Osteoblast (primary cell): ENCODE measurements around the gene DDX28. TPM values are rescaled to one million over a fixed set of nuclear protein-coding genes. Genes with fewer than 3 reads are reported as not detected.
A peak's percentile ranks its signal among the peaks of the same experiment; 100 is the strongest.
"Not testable (repeated sequence)": the region's sequence is repeated elsewhere in the genome, so short reads cannot be mapped to it uniquely, and the experiment has no call there.

Source experiments
- DNase-seq: peaks from one replicate; pipeline ENCODE4 v3.0.0; 2011; ENCODE audit warnings: low spot score, mixed read lengths; ENCODE audit not compliant: insufficient read length; ENCODE audit errors: missing footprints
- H2AFZ ChIP-seq: 2 replicates; pipeline ENCODE4 v1.6.0; 2011; ENCODE audit warnings: mild to moderate bottlenecking, low read length
- H3K27ac ChIP-seq: 2 replicates; pipeline ENCODE4 v1.5.1; 2011; ENCODE audit warnings: mild to moderate bottlenecking, low read depth, low read length, moderate library complexity
- H3K27me3 ChIP-seq: 2 replicates; pipeline ENCODE4 v1.6.0; 2012; ENCODE audit warnings: mild to moderate bottlenecking, control low read depth, inconsistent platforms, low read length, moderate library complexity; ENCODE audit not compliant: insufficient read depth
- H3K36me3 ChIP-seq: 2 replicates; pipeline ENCODE4 v1.5.1; 2011; ENCODE audit warnings: mild to moderate bottlenecking, low read length, control low read depth, moderate library complexity; ENCODE audit not compliant: insufficient read depth
- H3K4me1 ChIP-seq: 2 replicates; pipeline ENCODE4 v1.5.1; 2011; ENCODE audit warnings: mild to moderate bottlenecking, low read length, control low read depth, moderate library complexity; ENCODE audit not compliant: insufficient read depth
- H3K4me2 ChIP-seq: 2 replicates; pipeline ENCODE4 v1.6.0; 2011; ENCODE audit warnings: mild to moderate bottlenecking, low read length; ENCODE audit not compliant: insufficient read depth
- H3K4me3 ChIP-seq: fragments of 200-600 bp; sonication (generic); 3 replicates; pipeline ENCODE4 v1.5.1; 2012; ENCODE audit warnings: mild to moderate bottlenecking, low read length, inconsistent platforms; ENCODE audit not compliant: insufficient read depth
- H3K79me2 ChIP-seq: 2 replicates; pipeline ENCODE4 v1.6.0; 2012; ENCODE audit warnings: mild to moderate bottlenecking, low read length, control low read depth, inconsistent platforms; ENCODE audit not compliant: insufficient read depth
- H3K9me3 ChIP-seq: 2 replicates; pipeline ENCODE4 v1.5.1; 2011; ENCODE audit warnings: low read depth, low read length, control low read depth
- H4K20me1 ChIP-seq: 2 replicates; pipeline ENCODE4 v1.6.0; 2012; ENCODE audit warnings: mild to moderate bottlenecking, low read length, control low read depth; ENCODE audit not compliant: insufficient read depth
- CTCF ChIP-seq: IDR thresholded peaks from 2 replicates; pipeline ENCODE4 v1.5.1; 2011; ENCODE audit warnings: mild to moderate bottlenecking, low read depth, low read length, moderate library complexity; ENCODE audit errors: extremely low read depth
- total RNA-seq: library from RNA; depleted of rRNA; stranded (reverse); fragments of >200 nt; gene quantifications from 2 replicates; pipeline ENCODE4 v1.2.3, GENCODE V29; 2012

DDX28 gene
- total RNA-seq, 1 donor = 10.5 TPM

- peaks cover 7% of the 10 kb centered on the region for H3K4me1 ChIP-seq
- H3K79me2 ChIP-seq = no peaks in the 10 kb centered on the region
- TF ChIP-seq CTCF = no peak
- no peak overlapping the region for H3K27ac ChIP-seq
- H3K36me3 ChIP-seq = no peaks in the 10 kb centered on the region
- no peaks in the 10 kb centered on the region for H3K9me3 ChIP-seq
- DNase-seq = no peak
- H2AFZ ChIP-seq = no peak overlapping the region
- H3K27me3 ChIP-seq = no peaks in the 10 kb centered on the region
- no peak overlapping the region for H3K4me2 ChIP-seq
- H3K4me3 ChIP-seq = no peak overlapping the region
- H4K20me1 ChIP-seq = no peaks in the 10 kb centered on the region
Observed at GRCh38 chr16:68000450-68000849, 22.6 kb downstream of the DDX28 start.

GRCh38 chr16:67999985-68000384, 23.0 kb downstream of the DDX28 start:
- Histone ChIP-seq H3K36me3 (no peaks in the 10 kb centered on the region), H3K4me2 (no peak overlapping the region), H3K9me3 (no peaks in the 10 kb centered on the region), H2AFZ (no peak overlapping the region), H4K20me1 (no peaks in the 10 kb centered on the region), H3K4me3 (no peak overlapping the region), H3K4me1 (peaks cover 7% of the 10 kb centered on the region), H3K27ac (no peak overlapping the region), H3K27me3 (no peaks in the 10 kb centered on the region), H3K79me2 (no peaks in the 10 kb centered on the region)
- peak; percentile 4 for DNase-seq
- TF ChIP-seq CTCF = no peak

GRCh38 chr16:67998779-67999688, 24.0 kb downstream of the DDX28 start, which contains the start of gene DPEP2:
TSS of gene DPEP2 (minus strand) at chr16:67999484. CDS start at chr16:67993212, 6,272 bp downstream.
- not testable (repeated sequence) for H2AFZ ChIP-seq, H3K27me3 ChIP-seq, DNase-seq, H3K4me3 ChIP-seq, H3K4me2 ChIP-seq, H3K27ac ChIP-seq, H4K20me1 ChIP-seq, H3K9me3 ChIP-seq, H3K36me3 ChIP-seq, H3K79me2 ChIP-seq, H3K4me1 ChIP-seq

GRCh38 chr16:67998231-67998778, 24.7 kb downstream of the DDX28 start:
- not testable (repeated sequence) for H3K27ac ChIP-seq, H4K20me1 ChIP-seq, H3K79me2 ChIP-seq, H3K36me3 ChIP-seq, H3K27me3 ChIP-seq, DNase-seq, H3K9me3 ChIP-seq, H2AFZ ChIP-seq, H3K4me2 ChIP-seq, H3K4me3 ChIP-seq
- peaks cover 11% of the 10 kb centered on the region for H3K4me1 ChIP-seq

GRCh38 chr16:67996666-67997065, 26.4 kb downstream of the DDX28 start:
- Histone ChIP-seq H4K20me1 (no peaks in the 10 kb centered on the region), H3K9me3 (no peaks in the 10 kb centered on the region), H3K36me3 (no peaks in the 10 kb centered on the region), H2AFZ (no peak overlapping the region), H3K27ac (no peak overlapping the region), H3K4me3 (no peak overlapping the region), H3K79me2 (no peaks in the 10 kb centered on the region), H3K27me3 (no peaks in the 10 kb centered on the region), H3K4me2 (no peak overlapping the region), H3K4me1 (peaks cover 5% of the 10 kb centered on the region)
- TF ChIP-seq CTCF = no peak
- peak; percentile 0 for DNase-seq
